Smooth muscle cell (in vitro differentiated cells): ENCODE results near the gene TMEM18. TPM values are rescaled to one million over a fixed set of nuclear protein-coding genes. Genes with fewer than 3 reads are reported as not detected.
A peak's percentile ranks its signal among the peaks of the same experiment; 100 is the strongest.

ENCODE experiments used
- DNase-seq: peaks from one replicate; lab custom pipeline; 2025; ENCODE audit not compliant: unreplicated experiment; lab: John Stamatoyannopoulos, UW
- H2AFZ ChIP-seq: fragments of 200-600 bp; sonication (generic); 2 replicates; pipeline ENCODE4 v1.6.0; 2016; ENCODE audit warnings: antibody characterized with exemption, low read depth, mild to moderate bottlenecking
- H3F3A ChIP-seq: fragments of 200-600 bp; sonication (generic); 2 replicates; pipeline ENCODE4 v1.6.0; 2017; ENCODE audit warnings: antibody characterized with exemption, low read depth
- H3K27ac ChIP-seq: fragments of 200-600 bp; sonication (generic); 2 replicates; pipeline ENCODE4 v1.5.1; 2016; ENCODE audit warnings: low read depth, mild to moderate bottlenecking
- H3K27me3 ChIP-seq: fragments of 200-600 bp; sonication (generic); 2 replicates; pipeline ENCODE4 v1.6.1; 2016; ENCODE audit warnings: low read depth, mild to moderate bottlenecking
- H3K36me3 ChIP-seq: fragments of 200-600 bp; sonication (generic); 2 replicates; pipeline ENCODE4 v1.5.1; 2016; ENCODE audit warnings: low read depth
- H3K4me1 ChIP-seq: fragments of 200-600 bp; sonication (generic); 2 replicates; pipeline ENCODE4 v1.5.1; 2016; ENCODE audit warnings: low read depth
- H3K4me2 ChIP-seq: fragments of 200-600 bp; sonication (generic); 2 replicates; pipeline ENCODE4 v1.6.0; 2016; ENCODE audit warnings: mild to moderate bottlenecking
- H3K4me3 ChIP-seq: fragments of 200-600 bp; sonication (generic); 2 replicates; pipeline ENCODE4 v1.5.1; 2016; ENCODE audit warnings: mild to moderate bottlenecking
- H3K79me2 ChIP-seq: fragments of 200-600 bp; sonication (generic); 2 replicates; pipeline ENCODE4 v1.6.0; 2016; ENCODE audit warnings: low read depth, mild to moderate bottlenecking
- H3K9ac ChIP-seq: fragments of 200-600 bp; sonication (generic); 2 replicates; pipeline ENCODE4 v1.6.0; 2016; ENCODE audit warnings: low read depth
- H3K9me3 ChIP-seq: fragments of 200-600 bp; sonication (generic); replicated peaks from 2 replicates; pipeline ENCODE4 v1.5.1; 2016; ENCODE audit warnings: low read depth
- H4K20me1 ChIP-seq: fragments of 200-600 bp; sonication (generic); 2 replicates; pipeline ENCODE4 v1.6.0; 2016; ENCODE audit warnings: low read depth
- CTCF ChIP-seq: fragments of 200-600 bp; sonication (generic); IDR thresholded peaks from 2 replicates; pipeline ENCODE4 v1.5.1; 2017; ENCODE audit warnings: borderline replicate concordance, mild to moderate bottlenecking, antibody characterized with exemption; ENCODE audit not compliant: insufficient read depth, poor library complexity, severe bottlenecking
- WGBS: methylation state at CpG from one replicate; pipeline ENCODE4 v1.1.7; 2016; ENCODE audit warnings: low lambda C conversion rate; 5-methylcytosine and 5-hydroxymethylcytosine counted together
- polyA plus RNA-seq: library from polyadenylated mRNA; unstranded; fragments of >200 nt; fragmentation: Nextera tagmentation; extraction: Ambion mirVana; gene quantifications from 2 replicates; pipeline ENCODE4 v1.2.1, GENCODE V29; 2016
- total RNA-seq: library from RNA; depleted of rRNA; stranded (reverse); fragments of >200 nt; gene quantifications from 2 replicates; pipeline ENCODE4 v1.2.3, GENCODE V29; 2014

Gene TMEM18
- total and polyA plus RNA-seq, 2 experiments from 2014 or later, result 18.3 to 29.1 TPM

GRCh38 chr2:669323-669722, 7.9 kb downstream of the TMEM18 start:
- no peak overlapping the region for H3K4me3 ChIP-seq
- H3K9me3 ChIP-seq, result no peaks in the 10 kb centered on the region
- peaks cover 3% of the 10 kb centered on the region for H3F3A ChIP-seq
- H3K79me2 ChIP-seq, result peaks cover 11% of the 10 kb centered on the region
- no peak for TF ChIP-seq CTCF
- peaks cover 3% of the 10 kb centered on the region for H3K36me3 ChIP-seq
- H2AFZ ChIP-seq, result no peak overlapping the region
- H4K20me1 ChIP-seq, result peaks cover 21% of the 10 kb centered on the region
- DNase-seq, result no peak
- no peaks in the 10 kb centered on the region for H3K4me1 ChIP-seq
- no peak overlapping the region for H3K27ac ChIP-seq
- no peak overlapping the region for H3K9ac ChIP-seq
- H3K4me2 ChIP-seq, result no peak overlapping the region
- 94% methylated on average over 7 of the region's 7 CpGs for WGBS
- H3K27me3 ChIP-seq, result no peaks in the 10 kb centered on the region

GRCh38 chr2:668000-668398, 9.2 kb downstream of the TMEM18 start:
- no peak for TF ChIP-seq CTCF
- no peak overlapping the region for H3K9ac ChIP-seq
- H3K4me2 ChIP-seq, result no peak overlapping the region
- H3K27me3 ChIP-seq, result no peaks in the 10 kb centered on the region
- H3K9me3 ChIP-seq, result no peaks in the 10 kb centered on the region
- H3K4me1 ChIP-seq, result no peaks in the 10 kb centered on the region
- no peak overlapping the region for H2AFZ ChIP-seq
- H3K36me3 ChIP-seq, result peaks cover 6% of the 10 kb centered on the region
- peaks cover 3% of the 10 kb centered on the region for H3F3A ChIP-seq
- H3K4me3 ChIP-seq, result no peak overlapping the region
- H3K27ac ChIP-seq, result no peak overlapping the region
- WGBS, result 95% methylated on average over 3 of the region's 3 CpGs
- peaks cover 11% of the 10 kb centered on the region for H4K20me1 ChIP-seq
- no peak for DNase-seq
- H3K79me2 ChIP-seq, result peaks cover 7% of the 10 kb centered on the region

DNA sequence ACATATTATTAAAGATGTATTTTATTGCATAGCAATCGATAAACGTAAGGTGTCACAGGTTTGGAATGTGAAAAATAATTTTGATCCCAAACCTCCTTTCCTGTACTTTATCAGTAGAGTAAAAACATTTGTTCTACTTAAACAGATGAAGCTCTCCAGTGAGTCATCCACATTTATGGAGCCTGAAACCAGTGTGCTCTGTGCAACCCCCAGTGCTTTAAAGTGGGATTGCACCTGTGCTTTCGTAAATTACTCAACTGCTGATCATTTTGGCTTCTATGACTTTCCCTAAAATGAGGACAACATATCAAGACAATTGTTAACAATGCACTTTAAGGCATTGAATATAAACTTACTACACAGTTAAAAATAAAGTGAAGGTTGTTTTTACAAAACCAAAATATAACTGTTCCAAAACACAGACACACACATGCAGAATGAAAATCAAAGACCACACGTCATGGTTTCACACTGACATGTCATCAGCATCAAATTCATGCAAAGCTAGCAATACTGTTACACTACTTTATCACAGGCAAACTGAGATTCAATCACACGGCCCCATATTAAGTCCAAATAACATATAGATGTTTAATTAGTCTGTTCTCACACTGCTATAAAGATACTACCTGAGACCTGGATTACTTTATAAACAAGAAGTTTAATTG, 9.7 kb downstream of the TMEM18 start:
- Histone ChIP-seq H2AFZ (no peak overlapping the region), H3K4me2 (no peak overlapping the region), H3K4me1 (no peaks in the 10 kb centered on the region), H3K27me3 (no peaks in the 10 kb centered on the region), H3K27ac (no peak overlapping the region), H4K20me1 (peaks cover 6% of the 10 kb centered on the region), H3K79me2 (peaks cover 2% of the 10 kb centered on the region), H3F3A (peaks cover 3% of the 10 kb centered on the region), H3K36me3 (peaks cover 6% of the 10 kb centered on the region), H3K4me3 (no peak overlapping the region), H3K9ac (no peak overlapping the region), H3K9me3 (no peaks in the 10 kb centered on the region)
- TF ChIP-seq CTCF, result peak; percentile 37
- no peak for DNase-seq
- 90% methylated on average over 5 of the region's 5 CpGs for WGBS

- DNase-seq, result no peak
- Histone ChIP-seq H3K9ac (no peak overlapping the region), H3K27me3 (no peaks in the 10 kb centered on the region), H2AFZ (no peak overlapping the region), H3K4me3 (no peak overlapping the region), H4K20me1 (no peaks in the 10 kb centered on the region), H3K9me3 (no peaks in the 10 kb centered on the region), H3K79me2 (no peaks in the 10 kb centered on the region), H3K4me2 (no peak overlapping the region), H3K27ac (no peak overlapping the region), H3K36me3 (peaks cover 6% of the 10 kb centered on the region), H3K4me1 (no peaks in the 10 kb centered on the region), H3F3A (peaks cover 3% of the 10 kb centered on the region)
- WGBS, result 98% methylated on average over 15 of the region's 15 CpGs
- no peak for TF ChIP-seq CTCF
Observed at GRCh38 chr2:666441-666840, 10.8 kb downstream of the TMEM18 start.
